Body of pancreas (tissue), 4 donors: ENCODE data around the gene PRPSAP2.

Source experiments
- POLR2A ChIP-seq, 3 donors: fragments of 450-650 bp; IDR thresholded peaks; one replicate each; pipeline ENCODE4 v1.6.1; 2016; ENCODE audit warnings: antibody characterized with exemption in 3 of 3, mild to moderate bottlenecking in 2 of 3
- TF ChIP-seq, protein P1 (sequence below), 7 experiments: fragments of 450-650 bp in 4 of 7; fragments of 200-600 bp in 3 of 7; sonication (generic) in 3 of 7; IDR thresholded peaks; one replicate each; pipeline ENCODE4 v1.5.1; 2016 to 2019; ENCODE audit warnings: antibody characterized with exemption in 7 of 7

DNA sequence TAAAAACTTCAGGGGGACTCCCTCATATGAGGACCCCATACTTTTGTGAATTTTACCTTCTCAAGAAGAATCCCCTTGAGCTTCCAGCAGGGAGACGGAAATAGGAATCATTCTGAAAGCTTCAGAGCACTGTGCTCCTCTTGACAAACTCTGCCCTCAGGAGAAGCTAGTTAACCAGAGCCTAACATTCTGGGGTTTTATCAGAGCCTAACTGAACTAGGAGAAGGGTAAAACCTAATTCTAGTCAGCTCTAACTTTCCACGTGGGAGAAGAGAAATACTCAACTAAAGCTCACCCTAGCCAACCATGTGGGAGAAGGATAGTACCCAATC lies 80.7 kb downstream of the PRPSAP2 start:
- TF ChIP-seq, protein P1, sequence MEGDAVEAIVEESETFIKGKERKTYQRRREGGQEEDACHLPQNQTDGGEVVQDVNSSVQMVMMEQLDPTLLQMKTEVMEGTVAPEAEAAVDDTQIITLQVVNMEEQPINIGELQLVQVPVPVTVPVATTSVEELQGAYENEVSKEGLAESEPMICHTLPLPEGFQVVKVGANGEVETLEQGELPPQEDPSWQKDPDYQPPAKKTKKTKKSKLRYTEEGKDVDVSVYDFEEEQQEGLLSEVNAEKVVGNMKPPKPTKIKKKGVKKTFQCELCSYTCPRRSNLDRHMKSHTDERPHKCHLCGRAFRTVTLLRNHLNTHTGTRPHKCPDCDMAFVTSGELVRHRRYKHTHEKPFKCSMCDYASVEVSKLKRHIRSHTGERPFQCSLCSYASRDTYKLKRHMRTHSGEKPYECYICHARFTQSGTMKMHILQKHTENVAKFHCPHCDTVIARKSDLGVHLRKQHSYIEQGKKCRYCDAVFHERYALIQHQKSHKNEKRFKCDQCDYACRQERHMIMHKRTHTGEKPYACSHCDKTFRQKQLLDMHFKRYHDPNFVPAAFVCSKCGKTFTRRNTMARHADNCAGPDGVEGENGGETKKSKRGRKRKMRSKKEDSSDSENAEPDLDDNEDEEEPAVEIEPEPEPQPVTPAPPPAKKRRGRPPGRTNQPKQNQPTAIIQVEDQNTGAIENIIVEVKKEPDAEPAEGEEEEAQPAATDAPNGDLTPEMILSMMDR (IDR thresholded peaks at IDR 0.05): no peak
- TF ChIP-seq POLR2A (IDR thresholded peaks at IDR 0.05): no peak
